ENCODE results near the gene MLLT10. TPM values are rescaled to one million over a fixed set of nuclear protein-coding genes. Genes with fewer than 3 reads are reported as not detected.

MLLT10 gene
- total RNA-seq, 1 donor = 50.5 TPM

DNA sequence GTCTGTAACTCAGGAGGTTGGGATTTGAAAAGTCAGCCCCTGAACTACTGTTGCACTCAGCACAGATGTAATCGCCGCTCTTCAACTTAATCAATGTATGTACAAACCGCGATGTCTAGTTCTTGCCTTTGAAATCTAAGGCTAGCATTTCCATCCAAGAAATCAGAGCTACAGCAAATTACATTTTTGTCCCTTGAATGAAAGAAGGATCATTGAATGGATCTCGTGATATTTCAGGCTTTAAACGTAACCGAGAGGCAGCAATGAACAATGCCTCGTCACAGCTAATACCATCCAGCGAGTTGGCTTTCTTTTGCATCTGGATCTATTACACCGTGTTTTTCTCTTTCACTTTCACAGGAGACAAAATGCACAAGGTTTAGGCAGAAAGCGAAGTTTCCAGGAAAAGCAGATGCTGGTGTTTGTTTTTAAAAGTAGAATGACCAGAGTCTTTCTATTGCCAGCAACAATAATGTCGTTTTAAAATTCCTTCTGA is 14.0 kb upstream of the MLLT10 start:
- peak overlapping the region; percentile 67 for H3K4me3 ChIP-seq (ENCODE audit: low read depth, low read length)
- peak; percentile 77 for DNase-seq (ENCODE audit: low read depth)
- TF ChIP-seq, protein P1, sequence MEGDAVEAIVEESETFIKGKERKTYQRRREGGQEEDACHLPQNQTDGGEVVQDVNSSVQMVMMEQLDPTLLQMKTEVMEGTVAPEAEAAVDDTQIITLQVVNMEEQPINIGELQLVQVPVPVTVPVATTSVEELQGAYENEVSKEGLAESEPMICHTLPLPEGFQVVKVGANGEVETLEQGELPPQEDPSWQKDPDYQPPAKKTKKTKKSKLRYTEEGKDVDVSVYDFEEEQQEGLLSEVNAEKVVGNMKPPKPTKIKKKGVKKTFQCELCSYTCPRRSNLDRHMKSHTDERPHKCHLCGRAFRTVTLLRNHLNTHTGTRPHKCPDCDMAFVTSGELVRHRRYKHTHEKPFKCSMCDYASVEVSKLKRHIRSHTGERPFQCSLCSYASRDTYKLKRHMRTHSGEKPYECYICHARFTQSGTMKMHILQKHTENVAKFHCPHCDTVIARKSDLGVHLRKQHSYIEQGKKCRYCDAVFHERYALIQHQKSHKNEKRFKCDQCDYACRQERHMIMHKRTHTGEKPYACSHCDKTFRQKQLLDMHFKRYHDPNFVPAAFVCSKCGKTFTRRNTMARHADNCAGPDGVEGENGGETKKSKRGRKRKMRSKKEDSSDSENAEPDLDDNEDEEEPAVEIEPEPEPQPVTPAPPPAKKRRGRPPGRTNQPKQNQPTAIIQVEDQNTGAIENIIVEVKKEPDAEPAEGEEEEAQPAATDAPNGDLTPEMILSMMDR (IDR thresholded peaks at IDR 0.05; ENCODE audit: insufficient read depth, low read depth, low read length) = no peak

DNA sequence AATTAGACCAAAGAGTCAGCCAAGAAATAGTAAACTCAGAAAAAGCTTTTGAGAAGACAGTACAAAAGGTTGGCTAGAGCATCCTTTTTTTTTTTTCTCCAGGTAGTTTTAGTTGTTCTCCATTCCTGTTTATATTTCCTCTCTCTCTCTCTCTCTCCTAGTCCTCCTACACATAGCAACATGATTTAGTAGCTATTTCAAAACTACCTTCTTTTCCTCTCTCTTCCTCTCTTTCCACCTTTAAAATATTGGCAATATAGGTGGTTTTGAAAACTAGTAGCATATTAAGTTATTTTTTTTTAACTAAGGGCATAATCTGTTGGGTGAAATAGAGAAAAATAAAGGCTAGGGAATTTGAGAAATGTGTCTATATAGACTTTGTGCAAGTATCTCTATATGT is 13.5 kb upstream of the MLLT10 start:
- peak overlapping the region; percentile 67 for H3K4me3 ChIP-seq (ENCODE audit: low read depth, low read length)
- TF ChIP-seq, protein P1 (IDR thresholded peaks at IDR 0.05; ENCODE audit: insufficient read depth, low read depth, low read length) = no peak
- no peak for DNase-seq (ENCODE audit: low read depth)

DNA sequence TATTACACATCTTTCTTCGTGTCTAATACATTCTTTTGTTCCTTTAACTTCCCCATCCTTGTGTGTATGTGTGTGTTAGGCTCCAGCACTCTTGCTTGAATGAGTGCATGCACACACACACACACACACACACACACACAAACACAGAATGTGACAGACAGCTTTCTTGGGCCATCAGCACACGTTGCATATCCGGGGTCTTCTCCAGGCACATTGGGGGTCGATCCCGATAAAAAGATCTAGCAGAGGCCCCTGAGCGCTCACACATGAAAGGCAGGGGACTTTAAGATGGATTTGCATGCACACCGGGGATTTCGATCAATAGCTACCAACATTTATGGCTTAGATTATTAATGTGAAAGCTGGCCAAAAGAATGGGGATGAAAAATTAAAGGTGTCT is 13.1 kb upstream of the MLLT10 start:
- TF ChIP-seq, protein P1 (IDR thresholded peaks at IDR 0.05; ENCODE audit: insufficient read depth, low read depth, low read length) = no peak
- H3K4me3 ChIP-seq (ENCODE audit: low read depth, low read length) = no peak overlapping the region
- no peak for DNase-seq (ENCODE audit: low read depth)

DNA sequence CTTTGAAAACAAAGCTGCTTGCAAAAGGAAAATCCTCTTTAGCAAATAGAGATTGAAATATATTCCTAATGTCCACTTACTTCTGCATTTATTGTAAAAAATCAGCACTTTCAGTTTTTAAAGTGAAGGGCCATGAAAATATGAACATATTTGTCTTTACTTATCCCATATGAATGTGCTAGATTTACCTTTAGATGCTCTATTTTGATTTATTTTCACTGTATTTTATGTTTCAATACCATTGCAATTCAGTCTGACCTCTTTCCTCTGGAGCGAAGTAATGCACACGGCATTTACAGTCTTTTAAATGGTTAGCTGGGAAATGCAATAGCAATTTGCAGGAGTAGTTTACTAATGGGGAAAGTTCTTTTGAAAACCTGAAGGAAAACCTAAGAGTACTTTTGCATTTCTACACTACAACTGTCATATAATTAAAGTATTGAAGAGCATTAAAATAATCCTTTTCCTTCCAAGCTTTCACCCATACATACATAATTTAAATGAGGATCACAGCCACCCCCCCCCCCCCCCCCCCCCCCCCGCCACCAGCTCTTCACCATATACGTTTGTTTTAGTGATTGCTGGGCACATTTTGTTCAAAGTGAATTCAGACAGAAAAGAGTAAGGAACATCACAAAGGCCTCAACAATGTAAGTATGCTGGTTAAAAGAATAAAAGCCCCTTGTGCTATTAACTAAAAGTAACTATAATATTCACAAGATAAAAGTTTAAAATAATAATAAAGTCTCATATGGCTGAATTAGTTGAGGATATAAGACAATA is 12.1 kb upstream of the MLLT10 start:
- DNase-seq (ENCODE audit: low read depth) = no peak

DNA sequence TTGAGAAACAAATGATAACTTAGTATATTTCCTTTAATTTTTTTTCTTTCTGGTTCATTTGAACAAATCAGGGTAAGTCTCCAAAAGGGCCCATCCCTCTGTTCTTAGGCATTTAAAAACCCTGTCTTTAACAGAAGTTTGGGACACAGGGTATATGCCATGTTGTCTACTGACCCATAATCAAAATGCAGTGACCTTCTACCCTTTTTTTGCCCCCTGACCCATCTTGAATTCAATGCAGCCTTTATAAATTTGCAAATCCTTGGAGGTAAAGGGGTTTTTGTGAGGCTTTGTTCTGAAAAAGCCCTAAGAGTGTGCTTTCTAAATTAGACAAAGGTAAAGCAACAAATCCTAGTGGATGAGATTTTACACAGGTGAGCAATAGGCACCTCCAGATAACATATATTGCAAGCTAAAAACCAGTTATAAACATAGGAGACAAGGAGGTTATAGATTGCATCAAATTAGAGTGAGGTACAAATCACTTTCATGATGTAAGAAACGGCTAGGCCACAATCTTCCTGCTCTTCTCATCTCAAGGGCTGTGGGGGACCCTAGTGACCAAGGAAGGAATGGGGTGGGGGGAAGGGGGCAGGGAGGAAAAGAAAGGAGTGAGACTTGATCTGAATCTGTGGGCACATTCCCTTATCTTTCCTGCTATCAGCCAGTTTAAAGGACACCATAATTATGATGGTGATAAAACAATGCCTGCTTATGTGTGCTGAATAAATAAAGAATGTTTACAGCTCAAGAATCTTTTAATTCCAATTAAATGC is 11.2 kb upstream of the MLLT10 start:
- no peak overlapping the region for H3K4me3 ChIP-seq (ENCODE audit: low read depth, low read length)
- TF ChIP-seq, protein P1 (IDR thresholded peaks at IDR 0.05; ENCODE audit: insufficient read depth, low read depth, low read length) = no peak
- DNase-seq (ENCODE audit: low read depth) = no peak

More for the DNA sequence above, 12.1 kb upstream of the MLLT10 start:
- H3K4me3 ChIP-seq (ENCODE audit: low read depth, low read length) = no peak overlapping the region
- TF ChIP-seq, protein P1 (IDR thresholded peaks at IDR 0.05; ENCODE audit: insufficient read depth, low read depth, low read length) = no peak

DNA sequence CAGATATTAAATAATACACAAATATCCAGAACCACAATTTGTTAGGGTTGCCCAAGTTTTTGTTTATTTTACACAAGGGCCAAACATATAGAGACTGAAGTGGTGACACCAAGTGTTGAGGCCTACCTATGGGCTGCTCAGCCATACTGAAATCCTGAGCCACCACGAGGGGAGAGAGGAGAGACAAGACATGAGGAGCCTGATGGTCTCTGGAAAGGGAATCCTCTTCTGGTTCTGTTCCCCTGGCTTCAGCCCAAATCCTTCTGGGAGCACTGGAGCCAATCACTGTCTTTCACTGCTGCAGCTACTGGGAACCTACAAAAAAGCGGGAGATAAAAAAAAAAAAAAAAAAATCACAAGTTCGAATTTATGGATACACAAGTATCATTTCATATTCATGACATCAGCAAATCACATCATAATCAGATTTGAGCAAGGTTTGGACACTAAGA is 10.4 kb upstream of the MLLT10 start:
- DNase-seq (ENCODE audit: low read depth) = no peak
- TF ChIP-seq, protein P1 (IDR thresholded peaks at IDR 0.05; ENCODE audit: insufficient read depth, low read depth, low read length) = no peak
- no peak overlapping the region for H3K4me3 ChIP-seq (ENCODE audit: low read depth, low read length)
